GM19238 (cell line): ENCODE measurements around the gene MYH6.

ENCODE experiments used
- DNase-seq: peaks from one replicate; pipeline ENCODE4 v3.0.0; 2011; ENCODE audit warnings: low spot score; ENCODE audit not compliant: insufficient read length

The MYH6 gene

DNA sequence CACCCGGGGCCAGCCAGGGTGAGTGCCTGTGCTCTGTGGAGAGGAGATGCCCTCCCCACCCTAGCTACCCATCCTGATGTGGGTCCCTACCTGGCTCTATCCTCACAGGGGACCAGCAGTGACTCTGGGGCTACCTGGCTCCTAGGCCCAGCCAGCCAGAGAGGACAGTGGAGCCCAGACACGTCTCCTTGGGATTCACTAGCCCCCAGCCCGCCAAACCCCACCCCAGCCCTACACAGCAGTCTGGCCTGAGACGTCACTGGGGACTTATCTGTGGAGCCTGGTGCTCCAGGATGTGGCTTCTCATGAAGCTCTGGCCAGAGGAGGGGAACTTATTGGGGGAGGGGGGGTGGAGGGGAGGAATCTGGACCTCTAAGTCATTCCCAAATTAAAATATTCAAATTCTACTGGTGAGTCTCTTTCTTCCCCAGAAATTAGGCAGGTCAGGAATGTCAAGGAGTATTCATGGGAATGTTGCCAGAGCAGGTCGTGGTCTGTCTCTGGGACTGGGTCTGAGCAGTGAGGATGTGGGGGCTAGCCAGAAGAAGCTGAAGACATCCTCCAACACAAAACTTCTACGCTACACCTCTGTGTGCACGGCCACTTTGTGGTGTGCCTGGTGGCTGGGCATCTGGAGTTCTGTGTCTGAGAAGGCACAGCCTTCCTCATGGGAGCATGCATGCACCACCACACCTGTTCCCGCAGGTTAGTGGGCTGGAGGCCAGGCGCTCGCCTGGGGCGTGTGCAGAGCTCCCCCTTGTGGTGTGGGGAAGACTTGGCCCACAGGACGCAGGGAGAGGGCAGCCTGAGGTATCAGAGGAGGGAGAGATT is 28.5 kb downstream of the MYH6 start:
- peak; percentile 77 for DNase-seq

DNA sequence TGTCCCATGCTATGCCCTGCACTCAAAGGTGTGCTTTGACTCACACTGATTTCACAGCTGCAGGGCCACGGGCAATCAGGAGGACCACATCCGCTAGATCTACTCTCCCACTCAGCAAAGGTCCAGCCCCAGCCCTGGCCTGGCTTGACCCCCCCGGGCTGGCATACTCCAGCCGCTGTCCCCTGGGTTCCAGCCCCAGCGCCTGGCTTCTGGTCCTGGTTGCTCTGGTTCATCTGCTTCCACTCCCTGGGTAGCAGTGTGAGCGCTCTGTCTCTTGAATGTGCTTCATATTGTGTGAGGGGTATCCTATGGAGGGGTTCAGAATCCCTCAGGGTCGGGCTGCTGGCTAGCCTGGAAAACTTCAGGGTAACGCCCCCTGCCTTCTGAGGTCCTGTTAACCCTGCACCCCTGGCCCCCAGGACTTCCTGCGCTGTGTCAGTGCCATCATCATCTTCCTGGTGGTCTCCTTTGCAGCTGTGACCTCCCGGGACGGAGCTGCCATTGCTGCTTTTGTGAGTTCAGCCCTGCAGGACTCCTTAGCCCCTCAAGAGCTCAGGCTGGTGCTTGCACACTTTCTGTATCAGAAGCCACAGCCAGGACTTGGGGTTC is 29.4 kb downstream of the MYH6 start:
- DNase-seq: no peak

DNA sequence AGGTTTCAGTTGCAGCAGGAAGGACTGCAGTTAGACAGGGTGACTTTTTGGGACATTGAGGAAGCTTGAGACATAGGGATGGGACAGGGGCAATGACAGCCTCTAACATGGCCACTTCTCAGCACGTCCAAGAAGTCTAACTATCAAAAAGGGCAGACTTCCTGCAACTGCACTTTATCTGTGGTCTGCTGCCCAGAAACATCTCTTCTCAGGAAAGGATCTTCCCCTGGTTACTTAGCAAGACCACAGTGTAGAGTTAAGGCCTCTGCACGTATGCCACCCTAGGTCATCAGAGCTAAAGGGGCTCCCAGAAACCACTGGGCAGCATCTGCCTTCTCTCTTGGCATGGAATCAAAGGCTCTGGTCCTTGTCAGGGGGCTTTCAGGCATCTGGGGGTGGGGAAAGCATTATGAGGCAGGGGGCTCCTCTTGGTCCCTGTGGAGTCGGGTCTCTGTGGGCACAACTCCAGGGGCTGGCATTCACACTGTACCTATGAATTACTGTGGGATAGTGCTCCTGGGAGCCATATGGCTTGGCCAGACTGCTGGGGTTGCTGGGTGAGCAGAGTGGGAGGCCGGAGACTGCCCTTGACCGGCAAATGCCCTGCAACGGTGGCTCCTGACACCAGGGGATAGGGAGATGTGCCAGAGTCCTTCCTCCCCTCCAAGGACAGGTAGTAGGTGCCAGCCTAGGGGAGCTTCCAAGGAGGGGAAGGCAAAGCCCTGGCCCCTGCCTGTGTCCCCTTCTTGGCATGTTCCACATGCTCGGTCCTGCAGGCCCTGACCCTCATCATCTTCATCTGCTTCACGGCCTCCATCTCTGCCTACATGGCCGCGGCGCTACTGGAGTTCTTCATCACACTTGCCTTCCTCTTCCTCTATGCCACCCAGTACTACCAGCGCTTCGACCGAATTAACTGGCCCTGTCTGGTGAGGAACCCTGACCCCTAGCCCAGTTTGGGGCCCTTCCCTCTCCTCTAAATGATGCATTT is 30.2 kb downstream of the MYH6 start:
- DNase-seq: no peak

DNA sequence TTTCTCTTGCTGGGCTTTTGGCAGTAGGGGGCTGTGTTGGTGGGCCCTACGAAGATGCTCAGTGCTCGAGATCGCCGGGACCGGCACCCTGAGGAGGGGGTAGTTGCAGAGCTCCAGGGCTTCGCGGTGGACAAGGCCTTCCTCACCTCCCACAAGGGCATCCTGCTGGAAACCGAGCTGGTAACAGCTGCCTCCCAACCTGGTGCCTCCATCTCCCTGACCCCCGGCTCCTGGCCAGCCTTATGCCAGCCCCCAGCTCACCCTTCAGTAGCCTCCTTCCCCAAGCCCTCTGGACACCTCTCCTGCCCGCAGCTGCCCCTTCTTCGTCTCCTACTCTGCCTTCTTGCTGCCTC is 30.9 kb downstream of the MYH6 start:
- DNase-seq: no peak

DNA sequence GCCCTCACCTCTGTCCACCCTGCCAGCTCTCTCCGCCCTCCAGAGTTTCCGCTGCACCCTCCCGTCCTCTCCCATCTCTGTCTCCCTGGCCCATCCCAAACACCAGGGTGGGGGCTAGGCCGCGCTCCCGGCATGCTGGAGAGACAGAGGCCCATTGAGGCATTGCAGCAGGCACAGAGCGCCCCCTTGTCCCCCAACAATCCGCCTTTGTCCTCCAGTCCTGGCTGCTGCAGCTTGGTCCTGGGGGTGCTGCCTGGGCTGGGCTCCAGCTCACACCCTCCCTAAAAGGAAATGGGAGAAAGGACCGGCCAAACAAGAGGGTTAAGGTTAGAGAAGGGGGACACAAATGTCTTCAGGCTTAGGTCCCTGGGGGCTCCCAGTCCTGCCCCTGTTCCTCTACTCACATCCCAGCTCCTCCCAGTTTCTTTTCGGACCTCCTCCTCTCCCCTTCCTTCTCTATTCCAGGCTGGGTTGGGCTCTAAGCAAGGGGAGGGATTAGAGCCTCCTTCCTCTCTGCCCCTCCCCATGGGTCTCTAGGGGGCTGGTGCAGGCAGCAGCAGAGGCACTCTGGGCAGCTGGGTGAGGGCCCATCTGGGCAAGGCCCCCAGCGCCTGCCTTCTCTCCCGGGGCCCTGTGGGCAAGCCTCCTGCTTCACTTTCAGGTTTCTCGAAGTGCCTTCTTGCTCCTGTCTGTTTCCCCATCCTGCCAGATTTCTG is 31.4 kb downstream of the MYH6 start, which contains the start of gene CMTM5:
Gene CMTM5 (plus strand): TSS at position 565 of the 716 bp plus-strand sequence. CDS start 206 bp downstream, outside the sequence.
- no peak for DNase-seq

DNA sequence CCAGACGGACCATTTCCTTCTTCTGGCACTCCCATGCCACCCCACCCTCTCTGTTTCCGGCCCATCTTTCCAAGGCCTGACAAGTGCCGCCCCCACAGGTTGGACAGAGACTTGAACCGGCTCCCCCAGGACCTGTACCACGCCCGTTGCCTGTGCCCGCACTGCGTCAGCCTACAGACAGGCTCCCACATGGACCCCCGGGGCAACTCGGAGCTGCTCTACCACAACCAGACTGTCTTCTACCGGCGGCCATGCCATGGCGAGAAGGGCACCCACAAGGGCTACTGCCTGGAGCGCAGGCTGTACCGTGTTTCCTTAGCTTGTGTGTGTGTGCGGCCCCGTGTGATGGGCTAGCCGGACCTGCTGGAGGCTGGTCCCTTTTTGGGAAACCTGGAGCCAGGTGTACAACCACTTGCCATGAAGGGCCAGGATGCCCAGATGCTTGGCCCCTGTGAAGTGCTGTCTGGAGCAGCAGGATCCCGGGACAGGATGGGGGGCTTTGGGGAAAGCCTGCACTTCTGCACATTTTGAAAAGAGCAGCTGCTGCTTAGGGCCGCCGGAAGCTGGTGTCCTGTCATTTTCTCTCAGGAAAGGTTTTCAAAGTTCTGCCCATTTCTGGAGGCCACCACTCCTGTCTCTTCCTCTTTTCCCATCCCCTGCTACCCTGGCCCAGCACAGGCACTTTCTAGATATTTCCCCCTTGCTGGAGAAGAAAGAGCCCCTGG is 32.4 kb downstream of the MYH6 start:
- DNase-seq: no peak

DNA sequence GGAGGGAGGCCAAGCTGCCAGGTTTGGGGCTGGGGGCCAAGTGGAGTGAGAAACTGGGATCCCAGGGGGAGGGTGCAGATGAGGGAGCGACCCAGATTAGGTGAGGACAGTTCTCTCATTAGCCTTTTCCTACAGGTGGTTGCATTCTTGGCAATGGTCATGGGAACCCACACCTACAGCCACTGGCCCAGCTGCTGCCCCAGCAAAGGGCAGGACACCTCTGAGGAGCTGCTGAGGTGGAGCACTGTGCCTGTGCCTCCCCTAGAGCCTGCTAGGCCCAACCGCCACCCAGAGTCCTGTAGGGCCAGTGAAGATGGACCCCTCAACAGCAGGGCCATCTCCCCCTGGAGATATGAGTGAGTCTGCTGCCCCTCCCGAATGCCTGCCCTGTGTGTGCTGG is 35.0 kb downstream of the MYH6 start:
- DNase-seq: no peak

DNA sequence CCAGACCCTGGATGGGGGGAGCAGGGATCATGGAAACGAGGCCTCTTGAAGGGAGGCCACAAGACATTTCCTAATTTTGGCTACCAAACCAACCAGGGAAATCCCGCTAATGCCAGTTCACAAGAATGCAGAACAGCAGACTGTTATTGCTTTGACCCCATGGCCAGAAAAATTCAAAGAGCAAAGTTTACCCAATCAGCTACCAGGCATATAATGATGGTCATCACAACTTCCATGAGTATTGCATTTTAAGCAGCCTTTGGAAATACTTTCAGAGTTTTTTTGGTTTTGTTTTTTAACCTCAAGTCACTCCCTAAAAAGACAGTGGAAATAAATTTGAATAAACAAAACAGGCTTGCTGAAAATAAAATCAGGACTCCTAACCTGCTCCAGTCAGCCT is 35.6 kb downstream of the MYH6 start, which contains the start of gene IL25:
Gene IL25 (plus strand): TSS at position 301 of the 400 bp plus-strand sequence.
- DNase-seq: no peak

DNA sequence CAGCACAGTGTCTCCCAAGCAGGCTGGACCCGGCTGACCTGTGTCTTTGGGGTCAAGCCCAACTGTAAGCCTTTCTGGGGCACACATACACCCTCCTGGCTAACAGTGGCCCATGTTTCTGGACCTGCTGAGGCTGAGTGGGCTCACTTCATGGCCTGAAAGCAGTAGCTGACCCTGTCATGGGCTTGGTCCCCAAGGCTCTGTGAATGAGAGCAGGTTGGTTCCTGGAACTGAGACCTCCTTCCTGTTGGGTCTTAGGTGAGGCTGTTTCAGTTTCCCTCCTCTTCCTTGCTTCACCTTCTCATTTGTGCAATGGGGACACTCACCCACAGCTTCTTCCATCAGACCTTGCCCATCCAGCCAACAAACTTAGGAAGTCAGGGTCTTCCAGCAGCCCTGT is 36.2 kb downstream of the MYH6 start:
- no peak for DNase-seq

DNA sequence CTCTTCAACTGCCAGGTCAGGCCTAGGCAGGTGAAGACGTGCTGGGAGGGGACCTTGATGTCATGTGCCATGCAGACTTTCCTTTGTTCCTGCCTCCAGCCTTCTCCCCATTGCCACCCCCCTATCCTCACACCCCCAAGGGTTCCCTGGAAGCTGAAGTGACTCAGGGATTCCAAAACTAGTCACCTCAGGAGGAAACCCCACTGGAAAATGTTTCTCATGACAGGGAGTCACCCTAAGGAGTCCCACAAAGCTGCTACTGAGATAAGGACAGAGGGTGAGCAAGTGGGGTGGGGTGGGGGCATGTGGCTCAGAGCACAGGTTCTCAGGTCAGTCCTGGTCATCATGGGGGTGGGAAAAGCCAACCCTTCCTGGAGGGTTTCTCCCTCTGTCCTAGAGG is 37.9 kb downstream of the MYH6 start:
- DNase-seq: no peak

DNA sequence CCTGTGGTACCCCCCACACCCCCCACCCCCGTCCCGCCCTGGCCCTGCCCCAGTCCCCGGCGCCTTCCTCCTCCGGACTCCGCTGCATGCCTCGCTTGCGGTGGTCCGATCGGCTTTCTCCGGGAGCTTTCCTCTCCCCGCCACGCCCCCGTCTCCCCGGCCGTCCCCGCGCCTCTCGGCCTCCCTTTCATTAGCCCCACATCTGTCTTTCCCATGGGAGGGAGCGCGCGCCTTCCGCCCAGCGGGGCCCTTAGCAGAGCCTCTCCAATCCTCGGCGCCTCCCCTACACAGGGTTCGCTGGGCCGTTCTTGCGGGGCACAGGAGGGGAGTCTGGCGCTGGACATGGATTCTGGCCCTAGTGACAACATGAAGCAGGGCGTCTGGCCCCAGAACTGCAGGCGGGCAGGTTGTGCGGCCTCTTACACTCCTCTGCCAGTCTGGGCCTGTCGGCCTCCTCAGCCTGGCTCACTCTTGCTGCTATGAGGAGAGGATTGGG is 41.6 kb downstream of the MYH6 start:
- DNase-seq: no peak

DNA sequence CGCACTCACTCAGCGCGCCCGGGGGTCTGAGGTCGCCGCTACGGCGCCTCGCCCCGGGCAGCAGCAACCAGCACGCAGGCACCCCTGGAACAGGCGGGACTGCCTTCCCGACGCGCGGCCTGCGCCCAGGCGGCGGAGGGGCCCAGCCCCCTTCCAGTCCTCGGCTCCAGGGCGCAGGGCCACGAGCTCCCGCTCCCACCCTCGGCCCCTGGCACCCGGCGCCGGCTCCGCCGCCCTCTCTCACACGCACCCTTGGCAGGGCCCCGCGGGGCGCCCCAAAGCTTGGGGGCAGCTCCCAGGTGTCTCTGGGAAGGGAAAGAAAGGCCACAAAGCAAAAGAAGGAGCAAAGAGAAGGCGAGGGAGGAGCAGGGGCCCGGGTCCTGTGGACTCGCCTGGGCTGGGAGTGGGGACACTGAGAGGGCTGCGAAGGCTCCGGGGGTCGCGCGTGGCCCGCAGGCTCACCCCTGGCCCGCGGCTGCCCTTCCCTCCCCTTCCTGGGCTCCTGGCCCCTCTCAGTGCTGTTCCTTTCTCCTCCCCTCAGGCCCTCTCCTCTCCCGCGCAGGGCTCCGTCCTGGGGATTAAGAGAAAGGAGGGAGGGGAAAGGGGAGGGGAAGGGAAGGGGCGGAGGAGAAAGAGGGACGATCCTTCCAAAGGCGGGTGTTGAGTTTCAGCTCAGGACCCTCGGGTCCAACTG is 42.2 kb downstream of the MYH6 start:
- no peak for DNase-seq

DNA sequence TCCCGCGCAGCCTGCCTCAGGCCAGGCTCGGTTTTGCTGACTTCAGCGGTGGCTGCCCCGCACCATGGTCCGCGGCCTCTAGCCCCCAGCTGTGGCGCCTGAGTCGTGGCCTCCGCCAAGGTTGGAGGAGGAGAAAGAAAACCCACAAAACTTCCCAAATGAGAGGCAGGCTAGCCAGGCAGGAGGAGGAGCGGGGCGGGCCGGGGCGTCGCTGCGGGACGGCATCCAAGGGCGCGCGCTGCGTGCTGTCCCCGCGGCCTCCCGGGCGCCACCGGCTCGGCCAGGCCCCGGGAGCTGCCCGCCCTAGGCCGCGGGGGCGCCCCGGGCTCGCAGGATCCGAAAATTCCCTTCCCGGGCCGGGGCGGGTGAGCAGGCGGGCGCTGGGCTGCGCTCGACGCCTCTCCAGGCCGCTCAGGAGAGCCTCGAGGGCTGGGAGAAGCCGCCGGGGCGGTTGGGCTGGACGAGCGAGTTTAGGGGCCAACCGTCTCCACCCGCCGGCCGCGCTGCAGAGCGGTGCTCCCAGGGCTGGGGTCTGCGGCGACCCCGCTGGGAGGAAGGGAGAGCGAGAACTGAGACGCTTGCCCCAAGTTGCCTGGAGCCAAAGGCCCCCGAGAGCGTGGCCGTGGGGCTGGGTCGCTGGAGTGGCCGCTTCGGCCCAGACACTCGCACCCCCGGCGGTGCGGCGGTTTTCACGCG is 42.9 kb downstream of the MYH6 start, which contains the start of gene EFS:
Gene EFS (minus strand): TSS at position 137 of the 696 bp plus-strand sequence. CDS start 147 bp downstream, outside the sequence.
- DNase-seq: no peak

DNA sequence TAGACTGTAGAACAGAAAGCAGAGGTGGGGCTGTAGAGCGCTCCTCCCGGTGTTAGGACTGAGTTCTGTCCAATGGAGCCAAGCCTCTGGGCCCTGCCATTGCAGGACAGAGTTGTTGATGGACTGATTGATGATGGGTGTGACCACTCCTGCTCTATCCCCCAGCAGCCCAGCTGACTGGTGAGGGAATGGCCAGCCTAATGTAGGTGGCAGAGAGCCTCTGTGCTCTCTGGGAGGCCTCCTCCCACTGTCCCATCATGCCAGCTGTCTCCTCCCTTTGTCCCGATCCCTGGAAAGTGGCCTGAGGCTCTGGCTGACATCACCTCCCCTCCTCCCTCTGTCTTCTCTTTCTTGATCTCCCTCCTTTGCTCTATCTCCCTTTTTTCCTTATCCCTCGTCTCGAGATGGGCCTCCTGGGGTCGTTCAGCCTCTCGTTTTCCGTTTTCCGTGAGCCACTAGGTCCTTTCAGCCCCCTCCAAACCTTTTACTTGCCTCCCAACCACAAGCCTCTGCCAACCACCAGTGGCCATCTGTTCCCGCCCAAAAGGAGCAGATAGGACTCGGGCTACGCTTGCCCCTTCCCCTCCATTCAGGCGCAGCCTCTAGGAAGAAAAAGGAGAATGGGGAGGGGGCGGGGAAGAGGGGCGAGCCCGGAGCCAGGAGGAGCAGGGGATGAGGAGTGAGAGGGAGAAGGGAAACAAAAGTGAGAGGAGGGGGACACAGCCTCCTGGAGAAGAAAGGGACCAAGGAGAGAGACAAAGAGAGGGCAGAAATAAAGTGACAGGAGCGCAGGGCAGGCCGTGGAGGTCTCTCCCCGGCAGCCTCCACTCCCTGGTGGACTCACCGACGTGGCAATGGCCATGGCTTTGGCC is 43.7 kb downstream of the MYH6 start:
- DNase-seq: no peak

DNA sequence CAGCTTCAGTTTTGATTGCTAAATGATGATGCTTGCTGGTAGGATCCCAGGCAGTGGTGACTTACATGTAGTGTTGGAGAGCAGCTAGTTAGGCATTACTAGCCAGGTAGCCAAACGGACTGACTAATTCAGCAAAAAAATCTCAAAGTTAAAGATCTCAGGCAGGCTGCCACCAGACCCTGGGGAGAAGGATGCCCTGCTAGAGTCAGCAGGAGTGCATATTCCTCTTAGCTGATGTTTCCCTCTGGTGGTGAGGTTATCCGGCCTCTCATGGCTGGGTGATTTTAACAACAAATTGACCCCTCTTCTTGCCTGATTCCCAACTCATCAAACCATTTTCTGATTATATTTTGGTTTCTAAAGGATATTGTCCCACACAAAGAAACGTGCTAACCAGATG is 45.9 kb downstream of the MYH6 start:
- no peak for DNase-seq

DNA sequence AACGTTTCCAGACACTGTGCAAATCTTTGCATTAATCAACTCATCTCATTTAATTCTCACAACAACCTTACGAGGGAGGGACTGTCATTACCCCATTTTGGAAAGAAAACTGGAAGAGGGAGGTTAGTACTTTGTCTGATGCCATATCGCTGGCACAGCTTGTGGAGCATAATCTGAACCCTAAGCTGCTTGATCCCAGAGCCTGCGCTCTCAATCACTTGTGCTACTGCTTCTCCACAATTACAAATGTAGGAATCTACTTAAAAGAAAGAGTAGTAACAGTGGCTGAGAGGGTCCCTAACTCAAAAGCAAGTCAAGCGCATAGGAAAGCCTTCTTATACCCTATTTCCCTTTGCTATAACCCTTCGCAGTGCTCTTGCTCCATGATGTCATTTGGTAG is 46.3 kb downstream of the MYH6 start:
- no peak for DNase-seq

DNA sequence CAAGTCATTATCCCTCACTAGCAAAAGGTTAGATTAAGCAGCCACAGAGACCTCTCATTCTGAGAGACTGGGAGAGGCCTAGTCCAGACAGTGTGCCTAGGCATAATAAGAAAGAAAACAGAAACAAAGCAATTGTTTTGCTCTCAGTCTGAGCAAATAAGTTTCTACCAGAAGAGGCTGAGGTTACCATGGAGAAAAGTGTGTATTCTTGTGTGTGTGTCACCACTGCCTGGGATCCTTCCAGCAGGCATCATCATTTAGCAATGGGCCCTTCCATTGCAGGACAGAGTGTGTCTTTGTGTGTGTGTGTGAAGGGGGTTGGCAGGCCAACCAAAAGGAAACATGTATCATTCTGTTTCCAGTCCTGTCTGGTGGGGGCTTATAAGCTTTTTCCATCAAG is 46.8 kb downstream of the MYH6 start:
- DNase-seq: no peak

DNA sequence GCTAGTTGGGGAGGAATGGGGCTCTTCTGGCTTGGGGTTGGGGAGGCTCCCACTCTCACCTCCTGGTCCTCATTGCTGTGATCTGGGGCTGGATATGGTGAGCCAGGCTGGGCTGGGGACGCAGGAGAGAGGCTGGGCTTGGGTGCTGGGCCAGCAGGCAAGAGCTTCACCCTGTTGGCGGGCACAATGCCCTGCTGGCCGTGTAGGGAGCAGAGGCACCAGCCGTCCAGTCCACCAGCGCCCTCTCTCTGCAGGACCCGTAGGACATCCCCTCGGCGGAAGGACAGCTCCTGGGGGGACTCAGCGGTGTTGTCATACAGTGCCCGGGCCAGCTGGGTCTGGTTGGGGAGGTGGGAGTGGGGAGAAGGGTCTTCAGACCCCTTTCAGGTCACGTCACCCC is 47.6 kb downstream of the MYH6 start:
- DNase-seq: no peak
